ENCODE results near the gene MYO18B.
A peak's percentile ranks its signal among the peaks of the same experiment; 100 is the strongest.

MYO18B gene

GRCh38 chr22:26064048-26064447 lies 322.1 kb downstream of the MYO18B start:
- no peak for DNase-seq

- no peak for DNase-seq
Measured at GRCh38 chr22:26065847-26066246, 323.9 kb downstream of the MYO18B start.

DNA sequence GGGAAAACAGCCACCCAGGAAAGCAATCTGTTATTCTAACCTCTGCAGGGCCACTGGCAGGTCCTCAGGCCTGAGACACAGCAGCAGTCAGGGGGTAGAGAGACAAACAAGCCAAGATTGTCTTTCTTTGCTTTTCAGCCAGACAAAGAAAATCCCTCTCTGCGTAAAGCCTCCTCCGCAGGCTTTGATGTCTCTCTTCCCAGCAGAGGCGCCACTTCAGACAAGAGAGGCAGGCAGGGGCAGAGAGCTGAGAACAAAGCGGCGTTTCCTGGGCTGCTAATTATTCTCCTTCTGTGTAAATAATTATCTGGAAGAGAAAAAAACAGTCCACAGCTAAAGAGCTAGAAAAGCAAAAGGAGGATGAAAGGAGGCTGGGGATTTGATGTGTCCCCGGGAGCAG lies 324.5 kb downstream of the MYO18B start:
- peak; percentile 84 for DNase-seq

DNA sequence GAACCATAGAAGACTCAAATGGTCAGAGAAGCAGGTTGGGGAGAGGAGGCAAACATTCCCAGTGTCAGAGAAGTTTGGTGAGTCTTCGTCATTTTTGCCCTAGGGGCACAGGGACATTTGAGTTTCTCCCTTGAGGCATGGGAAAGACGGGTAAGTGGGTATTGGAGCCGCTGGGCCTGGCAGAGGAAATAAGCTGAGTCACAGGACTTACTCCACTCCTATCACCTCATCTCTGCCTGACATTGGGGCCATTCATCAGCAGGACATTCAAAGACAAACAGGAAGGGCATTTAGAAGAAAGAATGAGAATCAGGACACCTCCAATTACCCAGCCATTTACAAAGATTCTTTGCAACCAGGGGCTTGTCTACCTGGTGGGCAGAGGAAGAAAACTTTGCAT lies 326.6 kb downstream of the MYO18B start:
- DNase-seq = no peak

DNA sequence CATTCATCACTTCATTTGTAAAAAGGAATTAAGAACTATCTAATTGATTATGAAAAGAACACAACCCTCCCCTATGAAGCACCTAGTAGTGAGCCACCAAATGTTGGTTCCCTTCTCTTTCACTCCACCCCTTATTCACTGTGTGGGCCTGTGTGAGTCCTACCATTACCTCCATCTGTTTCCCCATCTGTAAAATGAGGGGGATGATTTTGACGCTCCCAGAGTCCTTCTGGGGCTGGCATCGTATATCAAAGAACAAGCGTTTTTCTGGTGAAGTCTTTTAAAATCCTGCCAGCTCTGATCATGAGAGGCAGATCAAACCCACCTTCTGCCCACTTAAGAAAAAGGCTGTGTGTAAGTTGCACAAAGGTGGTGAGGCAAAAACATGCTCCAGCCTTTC lies 330.6 kb downstream of the MYO18B start:
- no peak for DNase-seq

DNA sequence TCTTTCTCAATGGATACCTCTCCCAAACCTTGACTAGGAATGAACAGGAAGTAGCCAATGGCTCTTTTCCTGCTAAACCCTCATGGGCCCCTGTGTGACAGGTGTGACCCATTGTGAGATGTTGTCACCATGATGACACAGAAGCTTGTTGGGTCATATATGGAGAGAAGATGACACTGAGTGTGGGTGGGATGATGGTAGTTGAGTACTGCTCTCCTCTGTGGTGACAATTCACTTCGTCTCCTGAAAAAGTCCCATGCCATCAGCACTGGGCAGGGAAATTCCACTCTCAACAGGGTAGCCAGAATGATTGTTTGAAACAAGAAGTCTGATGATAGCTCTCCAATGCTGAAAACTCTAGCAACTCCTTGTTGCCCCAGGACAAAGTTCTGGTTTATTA lies 333.3 kb downstream of the MYO18B start:
- no peak for DNase-seq

- DNase-seq = no peak
Measured at GRCh38 chr22:26079009-26079408, 337.0 kb downstream of the MYO18B start.

Measured in DMS153 (cell line).